Activated effector memory CD4-positive, alpha-beta T cell treated with anti-CD3 and anti-CD28 coated beads, Interleukin-2, amount 50 U/mL, for 16 hours (primary cell): Measurements from ENCODE around the gene EML6.
"Not testable (repeated sequence)": the region's sequence is repeated elsewhere in the genome, so short reads cannot be mapped to it uniquely, and the experiment has no call there.

ENCODE experiments used
- DNase-seq: peaks from one replicate; pipeline ENCODE4 v3.0.0-alpha.2; 2020

The EML6 gene

GRCh38 chr2:54723131-54723995, at the start of gene EML6:
Gene EML6, plus strand, starts transcription at chr2:54723662. Its CDS starts 1,400 bp downstream, at chr2:54725062.
- peak; percentile 99 for DNase-seq

- DNase-seq, result no peak
Measured at GRCh38 chr2:54675281-54675680, 48.2 kb upstream of the EML6 start.

- DNase-seq, result no peak
Measured at GRCh38 chr2:54675738-54676137, 47.7 kb upstream of the EML6 start.

GRCh38 chr2:54676656-54677055, 46.8 kb upstream of the EML6 start:
- no peak for DNase-seq

GRCh38 chr2:54677476-54678265, 45.8 kb upstream of the EML6 start:
- DNase-seq, result no peak

- no peak for DNase-seq
Measured at GRCh38 chr2:54678719-54679118, 44.7 kb upstream of the EML6 start.

- DNase-seq, result no peak
Measured at GRCh38 chr2:54680397-54681041, 42.9 kb upstream of the EML6 start.

GRCh38 chr2:54681416-54681815, 42.0 kb upstream of the EML6 start:
- DNase-seq, result no peak

GRCh38 chr2:54683596-54683995, 39.9 kb upstream of the EML6 start:
- DNase-seq, result no peak

GRCh38 chr2:54685263-54685775, 38.1 kb upstream of the EML6 start:
- no peak for DNase-seq

- no peak for DNase-seq
Measured at GRCh38 chr2:54687595-54688152, 35.8 kb upstream of the EML6 start.

GRCh38 chr2:54691445-54692135, 31.9 kb upstream of the EML6 start:
- DNase-seq, result no peak

GRCh38 chr2:54692556-54692955, 30.9 kb upstream of the EML6 start:
- DNase-seq, result no peak

GRCh38 chr2:54695378-54695777, 28.1 kb upstream of the EML6 start:
- DNase-seq, result no peak

- no peak for DNase-seq
Measured at GRCh38 chr2:54697934-54698333, 25.5 kb upstream of the EML6 start.

- not testable (repeated sequence) for DNase-seq
Measured at GRCh38 chr2:54698926-54699325, 24.5 kb upstream of the EML6 start.

GRCh38 chr2:54699665-54700064, 23.8 kb upstream of the EML6 start:
- no peak for DNase-seq

GRCh38 chr2:54701029-54701428, 22.4 kb upstream of the EML6 start:
- no peak for DNase-seq

GRCh38 chr2:54704238-54704637, 19.2 kb upstream of the EML6 start:
- no peak for DNase-seq

GRCh38 chr2:54704688-54705605, 18.5 kb upstream of the EML6 start:
- DNase-seq, result no peak

- no peak for DNase-seq
Measured at GRCh38 chr2:54706622-54707021, 16.8 kb upstream of the EML6 start.
